Stimulated activated CD4-positive, alpha-beta T cell treated with anti-CD3 and anti-CD28 coated beads, Interleukin-2, amount 100 ng/mL, for 48 hours (primary cell): ENCODE results near the gene HELLS.
"Not testable (repeated sequence)": the region's sequence is repeated elsewhere in the genome, so short reads cannot be mapped to it uniquely, and the experiment has no call there.

Experiments used
- DNase-seq, 2 donors: peaks; one replicate each; pipeline ENCODE4 v3.0.0-alpha.2; 2020

The HELLS gene

GRCh38 chr10:94608559-94608958, 63.0 kb downstream of the HELLS start:
- DNase-seq, result no peak

GRCh38 chr10:94614558-94614957, 69.0 kb downstream of the HELLS start:
- DNase-seq, result no peak

- no peak for DNase-seq
Observed at GRCh38 chr10:94617389-94617944, 71.9 kb downstream of the HELLS start.

GRCh38 chr10:94622666-94623205, 77.1 kb downstream of the HELLS start:
- no peak for DNase-seq

GRCh38 chr10:94623572-94623971, 78.0 kb downstream of the HELLS start:
- no peak for DNase-seq

GRCh38 chr10:94626476-94626875, 80.9 kb downstream of the HELLS start:
- no peak for DNase-seq

- DNase-seq, result no peak
Observed at GRCh38 chr10:94627511-94627910, 81.9 kb downstream of the HELLS start.

- no peak for DNase-seq
Observed at GRCh38 chr10:94630017-94630688, 84.6 kb downstream of the HELLS start.

- DNase-seq, result no peak
Observed at GRCh38 chr10:94631077-94631875, 85.7 kb downstream of the HELLS start.

- no peak for DNase-seq
Observed at GRCh38 chr10:94632954-94633353, 87.4 kb downstream of the HELLS start.

GRCh38 chr10:94638097-94638496, 92.5 kb downstream of the HELLS start:
- DNase-seq, result not testable (repeated sequence)

- no peak for DNase-seq
Observed at GRCh38 chr10:94639902-94640301, 94.3 kb downstream of the HELLS start.

GRCh38 chr10:94640562-94640961, 95.0 kb downstream of the HELLS start:
- no peak for DNase-seq

- no peak for DNase-seq
Observed at GRCh38 chr10:94641480-94641879, 95.9 kb downstream of the HELLS start.

- DNase-seq, result no peak
Observed at GRCh38 chr10:94644352-94644751, 98.8 kb downstream of the HELLS start.

GRCh38 chr10:94645285-94645684, 99.7 kb downstream of the HELLS start:
- no peak for DNase-seq
